Central memory CD8-positive, alpha-beta T cell (primary cell): ENCODE results near the gene RPA1.

Experiments used
- ATAC-seq: fragments of 150-1000 bp; cut with Tn5 transposase; replicated peaks from 2 replicates; pipeline ENCODE4 v1.10.0; 2022; ENCODE audit warnings: mild to moderate bottlenecking, moderate FRiP score, moderate number of reproducible peaks; ENCODE audit not compliant: poor library complexity, severe bottlenecking; ENCODE audit errors: extremely low read depth
- DNase-seq, 2 donors: peaks; one replicate each; pipeline ENCODE4 v3.0.0; 2021; ENCODE audit warnings: low spot score in 2 of 2
- H3K27ac Mint-ChIP-seq: one replicate; pipeline ENCODE4 v1.8.0; 2022; ENCODE audit warnings: low read depth, mild to moderate bottlenecking, moderate library complexity, mixed read lengths
- H3K27me3 Mint-ChIP-seq: one replicate; pipeline ENCODE4 v1.8.0; 2022; ENCODE audit warnings: mixed read lengths
- H3K36me3 Mint-ChIP-seq: one replicate; pipeline ENCODE4 v1.8.0; 2022; ENCODE audit warnings: mild to moderate bottlenecking, moderate library complexity, mixed read lengths; ENCODE audit not compliant: insufficient read depth
- H3K4me1 Mint-ChIP-seq: one replicate; pipeline ENCODE4 v1.8.0; 2022; ENCODE audit warnings: mixed read lengths
- H3K4me3 Mint-ChIP-seq: one replicate; pipeline ENCODE4 v1.8.0; 2022; ENCODE audit warnings: mild to moderate bottlenecking, moderate library complexity, mixed read lengths
- H3K9me3 Mint-ChIP-seq: one replicate; pipeline ENCODE4 v1.8.0; 2022; ENCODE audit warnings: mixed read lengths

Gene RPA1

DNA sequence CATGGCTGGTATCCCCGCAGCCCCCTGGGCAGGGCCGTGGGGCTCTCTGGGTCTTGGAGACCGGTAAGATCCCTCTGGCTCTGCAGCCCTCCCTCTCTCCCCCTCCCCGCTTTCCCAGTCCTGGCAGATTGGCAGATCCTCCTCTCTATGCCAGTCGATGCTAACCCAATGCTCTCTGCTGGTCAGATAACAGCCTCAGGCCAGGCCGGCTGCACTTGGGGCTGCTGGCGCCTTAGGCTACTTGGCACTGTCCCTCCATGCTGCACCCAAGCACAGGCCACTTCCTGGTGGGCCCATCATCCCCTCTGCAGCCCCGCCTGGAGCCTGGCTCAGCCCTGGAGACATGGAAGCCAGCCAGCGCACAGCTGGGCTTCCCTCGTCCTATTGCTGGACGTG is 113.6 kb downstream of the RPA1 start:
- Mint-ChIP-seq H3K4me3 (no peak overlapping the region), H3K27ac (no peak overlapping the region), H3K36me3 (no peaks in the 10 kb centered on the region), H3K4me1 (no peaks in the 10 kb centered on the region), H3K27me3 (no peaks in the 10 kb centered on the region), H3K9me3 (no peaks in the 10 kb centered on the region)
- ATAC-seq (no peak), DNase-seq (no peak)

DNA sequence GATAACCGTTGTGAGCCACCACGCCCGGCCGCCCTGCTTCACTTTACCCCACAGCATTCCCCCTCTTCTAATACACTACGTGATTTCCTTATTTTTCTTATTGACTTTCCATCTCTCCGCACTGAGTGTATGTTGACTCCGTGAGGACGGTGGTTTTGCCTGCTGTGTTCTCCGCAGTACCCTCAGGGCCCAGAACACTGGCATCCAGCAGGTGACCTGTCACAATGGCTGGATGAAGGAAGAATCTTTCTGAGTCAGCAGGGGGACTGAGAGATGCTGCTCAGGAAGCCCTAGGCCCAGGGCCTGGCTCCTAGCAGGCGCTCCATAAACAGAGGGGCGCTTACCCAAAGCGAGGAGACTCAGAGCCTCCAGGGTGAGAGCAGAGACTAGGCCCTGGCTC is 115.8 kb downstream of the RPA1 start:
- peak overlapping the region; percentile 36 for H3K27ac Mint-ChIP-seq
- H3K4me3 Mint-ChIP-seq = no peak overlapping the region

GRCh38 chr17:1946021-1946932 is 116.5 kb downstream of the RPA1 start:
- Mint-ChIP-seq H3K27me3 (peaks cover 13% of the 10 kb centered on the region), H3K4me1 (no peaks in the 10 kb centered on the region), H3K36me3 (peaks cover 2% of the 10 kb centered on the region), H3K4me3 (no peak overlapping the region), H3K9me3 (no peaks in the 10 kb centered on the region), H3K27ac (no peak overlapping the region)
- no peak for ATAC-seq
- no peak for DNase-seq

More for the DNA sequence above, 115.8 kb downstream of the RPA1 start:
- peaks cover 13% of the 10 kb centered on the region for H3K27me3 Mint-ChIP-seq
- no peaks in the 10 kb centered on the region for H3K9me3 Mint-ChIP-seq
- no peak for DNase-seq
- peaks cover 2% of the 10 kb centered on the region for H3K36me3 Mint-ChIP-seq
- H3K4me1 Mint-ChIP-seq = no peaks in the 10 kb centered on the region
- no peak for ATAC-seq

GRCh38 chr17:1947229-1947742 is 117.5 kb downstream of the RPA1 start:
- no peak for ATAC-seq
- Mint-ChIP-seq H3K27ac (no peak overlapping the region), H3K9me3 (no peaks in the 10 kb centered on the region), H3K4me3 (no peak overlapping the region), H3K27me3 (peaks cover 13% of the 10 kb centered on the region), H3K4me1 (no peaks in the 10 kb centered on the region), H3K36me3 (peaks cover 2% of the 10 kb centered on the region)
- DNase-seq = no peak

DNA sequence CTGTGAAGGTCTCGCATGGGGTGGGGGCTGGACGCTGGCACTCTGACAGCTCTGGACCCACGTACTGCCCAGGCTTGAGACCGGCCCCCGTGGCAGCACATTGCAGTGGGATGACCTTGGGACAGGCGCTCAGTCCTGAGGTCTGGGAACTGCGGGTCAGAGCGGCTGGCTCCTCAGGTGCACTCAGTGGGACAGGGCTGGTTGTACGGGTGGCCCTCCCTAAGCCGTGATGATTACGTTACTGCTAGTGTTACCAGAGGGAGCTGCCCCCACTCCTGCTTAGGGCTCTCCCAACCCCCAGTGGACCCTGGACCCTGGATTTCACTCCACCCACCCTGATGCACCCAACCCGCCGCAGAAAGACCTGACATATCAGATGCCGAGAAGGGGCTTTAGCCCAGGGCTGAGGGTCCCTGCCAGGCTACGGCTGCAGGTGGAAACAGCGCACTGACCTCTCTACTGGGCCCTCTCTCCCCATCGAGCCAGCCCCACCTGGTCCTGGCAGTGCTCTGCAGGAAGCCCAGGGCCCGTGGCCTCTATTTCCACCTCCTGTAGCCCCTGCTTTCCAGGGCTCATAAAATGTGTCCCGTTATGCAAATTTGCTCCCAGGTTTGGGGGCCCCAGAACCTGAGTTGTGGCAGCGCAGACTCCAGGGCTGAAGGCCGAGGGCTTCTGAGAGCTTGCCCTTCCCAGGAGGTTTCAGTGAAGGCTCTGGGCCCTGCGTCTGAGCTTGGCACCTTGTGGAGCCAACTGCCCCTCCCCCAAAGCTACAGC is 118.1 kb downstream of the RPA1 start:
- no peak overlapping the region for H3K27ac Mint-ChIP-seq
- H3K9me3 Mint-ChIP-seq = no peaks in the 10 kb centered on the region
- no peaks in the 10 kb centered on the region for H3K4me1 Mint-ChIP-seq
- H3K36me3 Mint-ChIP-seq = peaks cover 2% of the 10 kb centered on the region
- DNase-seq = no peak
- H3K4me3 Mint-ChIP-seq = no peak overlapping the region
- no peak for ATAC-seq
- peaks cover 13% of the 10 kb centered on the region for H3K27me3 Mint-ChIP-seq

- DNase-seq = no peak
- no peaks in the 10 kb centered on the region for H3K9me3 Mint-ChIP-seq
- peaks cover 13% of the 10 kb centered on the region for H3K27me3 Mint-ChIP-seq
- no peak overlapping the region for H3K27ac Mint-ChIP-seq
- no peak for ATAC-seq
- peaks cover 2% of the 10 kb centered on the region for H3K36me3 Mint-ChIP-seq
- H3K4me1 Mint-ChIP-seq = no peaks in the 10 kb centered on the region
- no peak overlapping the region for H3K4me3 Mint-ChIP-seq
These were observed 118.7 kb downstream of the RPA1 start for GRCh38 chr17:1948517-1948825.
